HTR-8/SVneo (cell line): Measurements from ENCODE around the gene ACAN.

Experiments used
- DNase-seq: peaks from one replicate; pipeline ENCODE4 v3.0.0; 2011; ENCODE audit warnings: low spot score, mixed read lengths; ENCODE audit not compliant: insufficient read length
- FAIRE-seq: peaks from 2 replicates; lab custom pipeline; 2011; peaks lifted over from hg19 to GRCh38; lab: Jason Lieb, UNC

ACAN gene

DNA sequence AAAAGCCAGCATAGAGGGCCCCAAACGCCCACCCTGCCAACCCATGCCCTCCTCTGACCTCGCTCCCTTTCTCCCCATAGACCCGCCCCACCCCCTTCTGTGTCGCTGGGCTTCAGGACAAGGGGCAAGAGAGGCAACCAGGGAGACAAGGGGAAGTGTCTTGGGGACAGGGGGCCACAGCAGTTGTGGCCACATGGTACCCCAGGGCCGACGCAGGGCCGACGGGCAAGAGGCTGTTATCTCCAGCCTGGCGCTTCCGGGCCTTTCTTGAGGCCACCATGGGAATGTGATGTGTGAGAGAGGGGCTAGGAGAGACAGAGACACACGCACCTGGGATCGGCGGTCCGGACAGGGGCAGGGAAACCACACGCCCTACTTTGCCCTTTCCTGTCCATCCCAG lies 95.5 kb downstream of the ACAN start:
- no peak for DNase-seq
- no peak for FAIRE-seq

GRCh38 chr15:88899251-88899650 lies 96.0 kb downstream of the ACAN start:
- DNase-seq (no peak), FAIRE-seq (no peak)

DNA sequence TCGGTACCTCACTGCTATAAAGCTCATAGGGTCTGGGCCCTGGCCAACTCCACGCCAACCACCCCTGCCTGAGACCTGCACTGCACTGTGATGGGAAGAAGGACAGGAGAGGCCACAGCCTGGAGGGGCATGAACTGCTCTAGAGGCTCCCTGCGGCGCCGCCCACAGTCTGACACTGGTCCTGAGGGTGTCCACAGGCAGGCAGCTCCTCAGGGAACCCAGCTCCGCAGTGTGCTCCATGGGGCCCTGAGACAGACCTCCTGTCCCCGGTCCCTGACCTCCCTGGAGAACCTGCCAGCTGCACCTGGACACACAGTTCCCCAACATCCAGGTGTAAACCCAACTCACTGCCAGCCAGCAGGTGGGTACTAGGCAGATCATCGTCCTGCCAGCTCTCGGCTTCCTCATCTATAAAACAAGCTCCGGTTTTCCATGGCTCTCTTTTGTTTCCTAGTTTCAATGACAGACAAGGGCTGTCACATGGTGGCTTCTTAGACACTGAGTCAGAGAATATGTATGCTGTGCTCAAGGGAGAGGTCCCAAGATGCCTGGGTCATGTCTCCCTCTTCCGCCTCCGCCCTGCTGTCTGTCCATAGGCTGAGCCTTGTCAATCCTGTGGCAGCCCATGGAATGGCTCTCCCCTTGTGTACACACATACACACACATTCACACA lies 97.2 kb downstream of the ACAN start:
- FAIRE-seq, result no peak
- DNase-seq, result no peak

DNA sequence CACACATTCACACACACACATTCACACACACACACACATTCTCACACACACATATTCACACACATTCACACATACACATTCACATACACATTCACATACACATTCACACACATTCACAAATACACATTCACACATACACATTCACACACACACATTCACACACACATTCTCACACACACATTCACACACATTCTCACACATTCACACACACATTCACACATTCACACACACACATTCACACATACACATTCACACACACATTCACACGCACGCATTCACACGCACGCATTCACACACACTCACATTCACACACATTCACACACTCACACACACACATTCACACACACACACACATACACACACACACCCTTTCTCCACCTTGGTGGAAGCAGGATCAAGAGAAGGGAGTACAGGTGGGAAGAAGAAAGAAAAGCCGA lies 97.8 kb downstream of the ACAN start:
- peak; percentile 28 for FAIRE-seq
- DNase-seq, result no peak

DNA sequence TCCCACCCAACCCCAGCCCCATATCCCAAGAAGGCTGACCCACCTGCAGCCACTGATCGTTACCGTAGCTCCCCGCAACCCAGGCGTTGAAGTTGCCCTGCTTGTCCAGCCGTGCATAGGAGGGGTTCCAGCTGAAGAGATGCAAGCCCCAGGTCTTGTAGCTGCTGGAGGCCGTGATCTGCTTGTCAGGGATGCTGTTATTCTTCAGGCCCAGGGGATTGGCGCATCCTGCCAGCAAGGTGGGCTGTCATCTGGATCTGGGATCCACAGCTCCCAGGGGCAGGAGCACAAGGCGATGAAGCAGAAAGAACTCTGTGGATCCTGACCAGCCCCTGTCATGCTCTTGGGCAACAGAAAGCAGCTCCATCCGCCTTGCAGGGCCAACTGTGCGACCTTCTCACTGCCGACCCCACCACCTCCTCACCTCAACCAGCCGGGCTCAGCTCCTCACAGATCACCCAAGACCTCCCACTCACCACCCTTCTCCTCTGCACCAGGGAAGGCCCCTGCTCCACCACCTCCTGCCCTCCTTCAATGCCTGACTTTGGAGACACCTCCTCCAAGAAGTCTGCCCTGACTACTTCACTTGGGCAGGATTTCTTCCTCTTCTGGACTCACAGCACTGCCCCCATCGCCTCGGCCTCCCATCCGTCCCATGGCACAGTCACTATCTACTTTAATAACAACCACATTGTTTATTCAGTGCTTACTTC lies 98.4 kb downstream of the ACAN start:
- FAIRE-seq, result no peak
- no peak for DNase-seq

- no peak for DNase-seq
- no peak for FAIRE-seq
Measured at GRCh38 chr15:88902221-88902835, 99.1 kb downstream of the ACAN start.

- FAIRE-seq (no peak), DNase-seq (no peak)
Measured at GRCh38 chr15:88902846-88903245, 99.6 kb downstream of the ACAN start.

- FAIRE-seq (no peak), DNase-seq (no peak)
Measured at GRCh38 chr15:88904257-88904623, 101.0 kb downstream of the ACAN start.

GRCh38 chr15:88904624-88905327 lies 101.5 kb downstream of the ACAN start:
- peak; percentile 66 for FAIRE-seq
- peak; percentile 82 for DNase-seq

- DNase-seq, result no peak
- FAIRE-seq, result no peak
Measured at GRCh38 chr15:88905576-88905975, 102.3 kb downstream of the ACAN start.

DNA sequence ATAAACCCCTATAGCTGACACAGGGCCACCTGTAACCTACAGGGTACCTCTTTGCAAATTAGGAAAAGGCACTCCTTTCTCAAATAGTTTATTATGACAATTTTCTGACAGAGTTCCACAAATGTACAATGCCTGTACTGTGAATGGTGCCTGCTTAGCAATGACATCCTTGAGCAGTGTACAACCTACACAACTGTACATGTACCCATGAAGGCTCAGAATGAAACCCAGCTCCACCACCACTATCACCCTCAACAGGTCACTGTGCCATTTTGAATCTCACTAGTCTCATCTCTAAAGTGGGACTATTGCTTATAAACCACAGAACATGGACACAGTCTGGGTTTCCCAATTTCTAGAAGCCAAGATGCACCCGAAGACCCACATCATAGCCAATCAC lies 102.9 kb downstream of the ACAN start:
- FAIRE-seq (no peak), DNase-seq (no peak)

GRCh38 chr15:88906551-88906950 lies 103.3 kb downstream of the ACAN start:
- FAIRE-seq, result no peak
- DNase-seq, result no peak

DNA sequence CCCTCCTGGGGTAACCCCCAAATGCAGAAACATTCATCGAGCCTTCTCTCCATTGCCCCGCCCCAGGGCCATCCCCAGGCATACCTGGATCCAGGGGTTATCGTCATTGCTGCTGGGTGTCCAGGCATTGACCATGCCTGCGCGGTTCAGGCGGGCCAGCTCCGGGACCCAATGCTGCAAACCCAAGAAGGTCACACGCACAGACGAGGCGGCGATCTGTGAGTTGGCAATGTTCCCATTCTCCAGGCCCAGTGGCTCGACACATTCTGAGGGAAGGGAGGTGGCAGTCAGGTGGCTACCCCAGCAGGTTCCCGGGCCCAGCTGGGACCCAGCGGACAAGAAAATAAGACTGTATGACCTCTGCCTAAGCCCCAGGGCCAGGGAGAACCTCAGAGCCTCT lies 103.9 kb downstream of the ACAN start:
- DNase-seq, result no peak
- FAIRE-seq, result no peak

DNA sequence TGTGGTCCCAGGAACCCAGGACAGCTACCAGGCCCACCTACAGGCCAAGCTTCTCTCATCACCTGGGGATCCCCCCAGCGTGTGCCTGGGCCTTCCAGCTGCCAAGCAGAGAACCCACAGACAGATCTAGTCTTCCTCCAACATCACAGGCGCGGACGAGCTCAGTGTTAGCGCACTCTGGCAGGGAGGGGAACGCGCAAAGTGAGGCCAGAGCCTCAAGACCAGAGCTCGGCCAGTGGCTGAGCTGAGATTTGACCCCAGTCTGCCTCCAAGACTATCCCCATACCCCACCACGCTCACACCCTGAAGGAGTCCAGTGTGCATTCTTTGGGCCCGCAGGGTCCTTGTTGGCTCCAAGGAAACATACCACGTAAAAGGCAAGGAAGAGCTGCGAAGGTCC lies 104.9 kb downstream of the ACAN start:
- no peak for DNase-seq
- no peak for FAIRE-seq

GRCh38 chr15:88908697-88909621 lies 105.7 kb downstream of the ACAN start:
- peak; percentile 58 for FAIRE-seq

DNA sequence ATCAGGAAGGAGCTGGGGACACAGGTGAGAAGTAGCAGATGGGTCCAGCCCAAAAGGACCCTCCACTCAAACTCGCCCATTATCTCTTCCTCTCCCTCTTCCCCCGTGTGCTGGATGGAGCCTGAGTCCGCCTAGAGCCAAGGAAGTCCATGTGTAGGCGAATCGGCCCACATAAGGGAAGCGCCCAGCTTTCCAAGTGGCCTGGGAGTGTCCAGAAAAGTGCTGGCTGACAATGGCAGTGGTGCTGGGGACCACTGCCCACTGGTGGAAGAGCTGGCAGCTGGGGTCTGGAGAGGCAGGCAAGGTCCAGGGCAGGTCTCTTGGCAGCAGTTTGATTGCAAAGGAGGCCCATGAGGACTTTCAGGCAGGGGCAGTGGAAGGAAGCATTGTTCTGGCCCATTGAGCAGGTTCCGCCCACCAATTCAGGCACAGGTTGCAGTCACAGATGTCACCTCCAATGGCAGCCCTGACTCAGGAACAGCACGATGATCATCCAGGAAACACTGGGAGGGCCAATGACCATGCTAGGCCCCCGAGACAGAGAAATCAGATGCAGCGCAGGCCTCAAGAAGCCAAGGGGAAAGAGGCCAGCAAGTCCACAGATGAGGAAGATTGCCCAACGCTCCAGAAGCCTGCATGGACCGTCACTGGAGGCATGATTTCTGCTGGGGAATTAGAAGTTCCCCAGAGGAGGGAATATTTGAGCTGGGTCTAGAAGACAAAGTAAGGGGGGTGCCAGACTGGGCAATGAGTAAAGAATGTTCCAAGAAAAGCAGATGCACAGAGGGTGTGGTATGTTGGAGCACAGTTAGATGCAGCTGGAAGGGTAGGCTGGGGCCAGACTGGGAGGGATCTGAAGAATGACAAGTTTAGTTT lies 107.0 kb downstream of the ACAN start:
- FAIRE-seq (no peak), DNase-seq (no peak)

More at GRCh38 chr15:88908697-88909621, 105.7 kb downstream of the ACAN start:
- DNase-seq, result no peak

GRCh38 chr15:88911766-88912118 lies 108.5 kb downstream of the ACAN start:
- DNase-seq (peak; percentile 50), FAIRE-seq (peak; percentile 55)

DNA sequence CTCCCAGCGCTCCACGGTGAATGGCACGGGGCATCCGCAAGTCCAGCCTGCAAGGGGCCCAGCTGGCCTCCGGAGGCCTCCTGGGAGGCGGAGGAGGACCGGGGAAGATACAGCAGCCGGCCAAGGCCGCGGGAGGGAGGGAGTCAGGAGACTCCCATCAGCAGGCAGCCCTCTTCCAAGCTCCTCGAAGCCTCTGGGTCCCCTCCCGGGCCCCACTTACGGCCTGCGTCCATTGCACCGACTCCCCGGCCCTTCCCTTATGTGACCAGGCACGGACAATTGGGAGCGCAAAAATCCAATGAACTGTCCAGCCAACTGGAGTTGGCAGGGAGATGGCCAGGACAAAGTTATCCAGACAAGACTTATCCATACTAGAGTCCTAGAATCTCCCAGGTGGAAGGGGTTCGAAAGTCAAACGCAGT lies 109.3 kb downstream of the ACAN start:
- DNase-seq (no peak), FAIRE-seq (no peak)
